GM19468 (cell line): ENCODE data around the gene MED15.
"Not testable (repeated sequence)": the region's sequence is repeated elsewhere in the genome, so short reads cannot be mapped to it uniquely, and the experiment has no call there.

ENCODE experiments used
- ATAC-seq: cut with Tn5 transposase; IDR thresholded peaks from one replicate; pipeline ENCODE4 v1.9.1; 2021; ENCODE audit warnings: mild to moderate bottlenecking, moderate library complexity, moderate number of reproducible peaks; ENCODE audit not compliant: unreplicated experiment; ENCODE audit errors: extremely low read depth

MED15 gene, protein sequence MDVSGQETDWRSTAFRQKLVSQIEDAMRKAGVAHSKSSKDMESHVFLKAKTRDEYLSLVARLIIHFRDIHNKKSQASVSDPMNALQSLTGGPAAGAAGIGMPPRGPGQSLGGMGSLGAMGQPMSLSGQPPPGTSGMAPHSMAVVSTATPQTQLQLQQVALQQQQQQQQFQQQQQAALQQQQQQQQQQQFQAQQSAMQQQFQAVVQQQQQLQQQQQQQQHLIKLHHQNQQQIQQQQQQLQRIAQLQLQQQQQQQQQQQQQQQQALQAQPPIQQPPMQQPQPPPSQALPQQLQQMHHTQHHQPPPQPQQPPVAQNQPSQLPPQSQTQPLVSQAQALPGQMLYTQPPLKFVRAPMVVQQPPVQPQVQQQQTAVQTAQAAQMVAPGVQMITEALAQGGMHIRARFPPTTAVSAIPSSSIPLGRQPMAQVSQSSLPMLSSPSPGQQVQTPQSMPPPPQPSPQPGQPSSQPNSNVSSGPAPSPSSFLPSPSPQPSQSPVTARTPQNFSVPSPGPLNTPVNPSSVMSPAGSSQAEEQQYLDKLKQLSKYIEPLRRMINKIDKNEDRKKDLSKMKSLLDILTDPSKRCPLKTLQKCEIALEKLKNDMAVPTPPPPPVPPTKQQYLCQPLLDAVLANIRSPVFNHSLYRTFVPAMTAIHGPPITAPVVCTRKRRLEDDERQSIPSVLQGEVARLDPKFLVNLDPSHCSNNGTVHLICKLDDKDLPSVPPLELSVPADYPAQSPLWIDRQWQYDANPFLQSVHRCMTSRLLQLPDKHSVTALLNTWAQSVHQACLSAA

DNA sequence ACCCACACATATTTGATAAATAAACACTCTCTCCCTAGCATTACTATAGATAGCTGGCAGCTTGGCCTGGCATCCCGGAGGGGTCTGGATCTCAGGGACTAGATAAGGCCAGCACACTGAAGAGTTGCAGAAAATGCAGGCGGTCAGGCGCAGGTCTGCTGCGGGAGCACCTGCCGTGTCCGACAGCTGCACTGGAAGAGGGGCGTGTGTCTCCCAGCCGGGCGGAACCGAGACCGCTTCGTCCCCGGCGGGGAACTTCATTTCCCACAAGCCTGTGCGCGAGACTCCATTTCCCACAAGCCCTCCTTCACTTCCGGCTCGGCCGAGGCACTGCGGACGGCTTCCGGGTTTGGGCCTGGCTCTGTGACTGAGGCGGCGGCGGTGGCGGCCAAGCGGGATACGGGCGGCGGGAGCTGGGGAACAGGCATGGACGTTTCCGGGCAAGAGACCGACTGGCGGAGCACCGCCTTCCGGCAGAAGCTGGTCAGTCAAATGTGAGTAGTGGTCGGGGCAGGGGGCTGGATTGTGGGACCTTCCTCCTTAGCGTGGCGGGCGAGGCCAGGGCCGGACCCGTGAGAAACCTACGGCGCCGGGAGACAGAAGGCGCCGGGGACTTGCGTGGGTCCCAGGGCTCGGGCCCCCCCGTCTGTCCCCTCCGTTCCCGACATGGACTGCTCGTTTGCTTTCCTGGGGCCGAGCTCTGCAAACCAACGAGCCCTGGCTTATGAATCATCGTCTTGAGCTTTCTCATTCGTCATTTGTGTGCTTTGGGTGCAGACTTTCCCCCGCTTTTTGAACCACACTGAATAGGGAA, at the start of gene MED15:
Gene MED15, plus strand, starts transcription at position 358 of the 814 bp plus-strand sequence. Its CDS starts 69 bp downstream, at position 427.
- ATAC-seq, result peak; percentile 45

- ATAC-seq, result no peak
These were observed 48.8 kb upstream of the MED15 start for GRCh38 chr22:20458530-20459151.

DNA sequence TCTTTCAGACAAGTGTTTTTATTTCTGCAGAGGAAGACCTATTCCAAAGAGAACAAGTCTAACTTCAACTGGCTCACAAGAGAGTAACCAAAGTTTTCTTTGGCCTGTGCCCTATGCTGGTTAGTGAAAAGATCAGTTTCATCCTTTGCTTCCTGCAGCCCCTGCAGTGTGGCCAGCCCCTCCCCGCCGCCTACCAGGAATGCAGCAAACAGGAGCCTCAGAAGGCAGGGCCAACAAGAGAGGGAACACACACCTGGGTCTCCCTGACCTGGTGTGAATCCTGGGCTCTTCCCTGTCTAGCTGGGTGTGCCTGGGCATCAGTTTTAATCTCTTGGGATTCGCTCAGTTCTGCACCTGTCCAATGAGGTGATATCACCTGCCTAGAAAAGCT, 48.3 kb upstream of the MED15 start:
- ATAC-seq, result no peak

GRCh38 chr22:20459862-20460261, 47.5 kb upstream of the MED15 start:
- no peak for ATAC-seq

DNA sequence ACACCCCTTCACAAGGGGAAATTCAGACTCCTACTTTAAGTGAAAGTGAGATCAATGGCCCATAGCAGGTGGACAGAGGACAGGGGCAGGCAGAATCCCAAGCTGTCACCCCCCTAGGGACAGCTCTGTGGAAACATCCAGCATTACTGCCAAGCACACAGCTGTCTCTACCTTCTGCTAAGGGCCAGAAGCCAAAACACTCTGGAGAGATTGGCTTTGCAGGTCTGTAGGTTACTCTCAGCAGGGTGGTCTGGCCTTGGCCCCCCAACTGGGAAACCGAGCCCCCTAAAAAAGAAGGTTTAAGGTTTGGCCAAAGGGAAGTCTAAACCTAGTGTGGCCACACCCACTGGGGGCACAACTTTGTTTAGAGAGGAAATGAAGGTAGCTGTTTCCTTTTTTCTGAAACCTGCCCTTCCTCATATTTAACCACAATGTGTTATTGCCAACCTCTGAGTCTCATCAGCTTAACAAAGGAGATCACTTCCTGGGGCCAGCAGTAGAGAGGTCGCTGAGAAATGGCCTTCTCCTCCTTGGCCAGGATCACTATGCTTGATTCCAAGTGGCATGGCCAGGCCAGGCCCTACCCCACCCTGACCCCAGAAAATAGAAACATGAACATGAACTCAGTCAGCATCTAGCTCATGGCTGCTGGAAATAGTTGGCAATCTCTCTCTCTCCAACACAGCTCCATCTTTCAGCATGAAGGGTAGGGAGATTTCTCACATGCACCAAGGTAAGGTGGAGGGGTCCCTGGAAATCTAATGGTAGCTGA, 43.9 kb upstream of the MED15 start:
- no peak for ATAC-seq

DNA sequence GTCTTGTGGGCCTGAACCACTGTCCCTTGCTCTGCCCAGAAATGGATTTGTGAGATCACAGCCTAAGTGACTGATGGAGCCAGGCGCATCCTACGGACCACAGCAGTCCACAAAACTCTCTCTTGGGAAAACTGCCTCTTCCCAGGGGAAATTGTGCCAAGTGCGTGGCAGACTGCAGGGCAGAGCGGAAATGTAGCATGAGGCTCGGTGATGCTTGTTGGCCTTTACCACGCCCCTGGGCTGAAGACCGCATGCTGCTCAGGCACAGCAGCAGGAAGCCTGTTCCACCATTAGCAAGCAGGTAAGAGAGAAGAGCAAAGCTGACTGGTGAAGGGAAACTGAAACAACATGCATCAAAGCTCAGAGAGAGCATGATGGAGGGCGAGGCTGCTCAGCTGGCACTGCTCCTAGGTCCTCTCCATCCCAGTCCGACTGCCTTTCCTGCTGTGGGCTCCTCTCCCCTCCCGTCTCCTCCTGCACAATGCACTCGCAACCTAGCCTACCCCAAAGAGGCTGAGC, 43.3 kb upstream of the MED15 start:
- ATAC-seq, result no peak

- no peak for ATAC-seq
These were observed 42.3 kb upstream of the MED15 start for GRCh38 chr22:20464912-20465758.

- ATAC-seq, result no peak
These were observed 41.7 kb upstream of the MED15 start for GRCh38 chr22:20465759-20466077.

- ATAC-seq, result no peak
These were observed 40.6 kb upstream of the MED15 start for GRCh38 chr22:20466659-20467379.

- ATAC-seq, result no peak
These were observed 38.1 kb upstream of the MED15 start for GRCh38 chr22:20469110-20469868.

DNA sequence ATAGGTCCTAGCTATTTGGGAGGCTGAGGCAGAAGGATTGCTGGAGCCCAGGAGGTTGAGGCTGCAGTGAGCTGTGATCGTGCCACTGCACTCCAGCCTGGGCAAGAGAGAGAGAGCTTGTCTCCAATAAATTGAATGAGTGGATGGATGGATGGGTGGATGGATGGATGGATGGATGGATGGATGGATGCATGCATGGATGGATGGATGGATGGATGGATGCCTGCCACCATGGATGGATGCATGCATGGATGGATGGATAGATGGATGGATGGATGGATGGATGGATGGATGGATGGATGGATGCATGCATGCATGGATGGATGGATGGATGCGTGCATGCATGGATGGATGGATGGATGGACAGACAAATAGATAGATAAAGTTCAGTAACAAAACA, 36.9 kb upstream of the MED15 start:
- not testable (repeated sequence) for ATAC-seq

GRCh38 chr22:20471126-20471833, 36.1 kb upstream of the MED15 start:
- ATAC-seq, result no peak

- no peak for ATAC-seq
These were observed 34.6 kb upstream of the MED15 start for GRCh38 chr22:20472629-20473442.

GRCh38 chr22:20475115-20475436, 32.3 kb upstream of the MED15 start:
- no peak for ATAC-seq

DNA sequence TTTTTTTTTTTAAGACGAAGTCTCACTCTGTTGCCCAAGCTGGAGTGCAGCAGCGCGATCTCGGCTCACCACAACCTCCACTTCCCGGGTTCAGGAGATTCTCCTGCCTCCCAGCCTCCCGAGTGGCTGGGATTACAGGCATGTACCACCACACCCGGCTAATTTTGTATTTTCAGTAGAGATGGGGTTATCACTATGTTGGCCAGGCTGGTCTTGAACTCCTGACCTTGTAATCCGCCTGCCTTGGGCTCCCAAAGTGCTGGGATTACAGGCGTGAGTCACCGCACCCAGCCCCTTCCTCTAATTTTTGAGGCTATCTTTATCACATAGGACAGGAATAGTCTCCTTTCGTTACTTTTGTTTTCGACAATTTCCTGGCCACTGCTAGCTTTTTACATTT, 31.8 kb upstream of the MED15 start:
- ATAC-seq, result not testable (repeated sequence)

DNA sequence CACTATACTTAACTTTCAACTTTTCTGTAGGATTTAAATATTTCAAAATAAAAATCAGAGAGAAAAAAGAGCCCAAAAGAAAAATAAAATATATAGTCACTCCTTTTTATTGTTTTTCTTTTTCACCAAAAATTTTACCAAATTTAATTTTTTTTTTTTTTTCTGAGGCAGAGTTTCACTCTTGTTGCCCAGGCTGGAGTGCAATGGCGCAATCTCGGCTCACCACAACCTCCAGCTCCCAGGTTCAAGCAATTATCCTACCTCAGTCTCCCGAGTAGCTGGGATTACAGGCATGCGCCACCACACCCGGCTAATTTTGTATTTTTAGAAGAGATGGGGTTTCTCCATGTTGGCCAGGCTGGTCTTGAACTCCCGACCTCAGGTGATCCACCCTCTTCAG, 29.4 kb upstream of the MED15 start:
- not testable (repeated sequence) for ATAC-seq
